Activated CD4-positive, alpha-beta T cell treated with anti-CD3 and anti-CD28 coated beads for 36 hours (primary cell): ENCODE measurements around the gene GRHPR. TPM values are rescaled to one million over a fixed set of nuclear protein-coding genes. Genes with fewer than 3 reads are reported as not detected.

Source experiments
- ATAC-seq: fragments of 200-7000 bp; cut with Tn5 transposase; one replicate; pipeline ENCODE4 v1.10.0; 2021; ENCODE audit warnings: mild to moderate bottlenecking, moderate library complexity
- CTCF ChIA-PET: fragments of 350-600 bp; sonication (Branson Sonifier 250); formaldehyde crosslinking; loops from one replicate; lab custom pipeline; 2021; ENCODE audit warnings: antibody characterized with exemption; lab: Charles Lee
- POLR2A ChIA-PET: fragments of 350-600 bp; sonication (Branson Sonifier 250); formaldehyde crosslinking; loops from one replicate; lab custom pipeline; 2021; ENCODE audit warnings: antibody characterized with exemption, inconsistent platforms; lab: Charles Lee
- DNase-seq: peaks from one replicate; pipeline ENCODE4 v3.0.0-alpha.2; 2020
- H3K27ac Mint-ChIP-seq: one replicate; pipeline ENCODE4 v1.8.0; 2021; ENCODE audit warnings: mixed read lengths
- H3K27me3 Mint-ChIP-seq: one replicate; pipeline ENCODE4 v1.8.0; 2021; ENCODE audit warnings: mixed read lengths
- H3K36me3 Mint-ChIP-seq: one replicate; pipeline ENCODE4 v1.8.0; 2021; ENCODE audit warnings: low read depth, mixed read lengths
- H3K4me1 Mint-ChIP-seq: one replicate; pipeline ENCODE4 v1.8.0; 2021; ENCODE audit warnings: mixed read lengths
- H3K4me3 Mint-ChIP-seq: one replicate; pipeline ENCODE4 v1.8.0; 2021; ENCODE audit warnings: mild to moderate bottlenecking, moderate library complexity, mixed read lengths
- H3K9me3 Mint-ChIP-seq: one replicate; pipeline ENCODE4 v1.8.0; 2021; ENCODE audit warnings: low read depth, mixed read lengths
- intact Hi-C, 2 experiments: fragments of 100-400 bp; cut with DNase I in 1 of 2; cut with micrococcal nuclease in 1 of 2; formaldehyde crosslinking; loops; one replicate each; pipeline versions ENCODE4 v1.14.2 to v1.15.1; 2022 to 2024; cut with DNase I, micrococcal nuclease
- total RNA-seq, 2 experiments: library from RNA; stranded (reverse); gene quantifications; one replicate each; pipeline ENCODE4 v1.2.3, GENCODE V29; 2021

The GRHPR gene
- total RNA-seq, 2 experiments from 2014 or later = 69.1 to 74.4 TPM

- Mint-ChIP-seq H3K27ac (no peak overlapping the region), H3K4me3 (no peak overlapping the region), H3K36me3 (no peaks in the 10 kb centered on the region), H3K27me3 (no peaks in the 10 kb centered on the region), H3K9me3 (no peaks in the 10 kb centered on the region), H3K4me1 (peaks cover 38% of the 10 kb centered on the region)
- ATAC-seq (no peak), DNase-seq (no peak)
- CTCF ChIA-PET = interaction anchor here (0.6 to 1.7 kb wide), 2 partner anchors 39 to 73 kb away, joined by 3 to 4 read pairs; partner anchors contain the start of gene POLR1E
- POLR2A ChIA-PET = no interaction called here
- intact Hi-C loops = no loop called here
Observed at GRCh38 chr9:37412431-37413151, 9.9 kb upstream of the GRHPR start.

GRCh38 chr9:37413311-37413710, 9.2 kb upstream of the GRHPR start:
- ATAC-seq (no peak), DNase-seq (no peak)
- CTCF ChIA-PET = interaction anchor here (1.7 kb wide), 1 partner anchor 72 kb away, joined by 4 read pairs; the partner anchor contains the start of gene POLR1E
- no peaks in the 10 kb centered on the region for H3K27me3 Mint-ChIP-seq
- peaks cover 38% of the 10 kb centered on the region for H3K4me1 Mint-ChIP-seq
- POLR2A ChIA-PET = no interaction called here
- no peaks in the 10 kb centered on the region for H3K36me3 Mint-ChIP-seq
- intact Hi-C loops = no loop called here
- no peak overlapping the region for H3K27ac Mint-ChIP-seq
- no peak overlapping the region for H3K4me3 Mint-ChIP-seq
- H3K9me3 Mint-ChIP-seq = no peaks in the 10 kb centered on the region

- Mint-ChIP-seq H3K36me3 (no peaks in the 10 kb centered on the region), H3K27ac (no peak overlapping the region), H3K9me3 (no peaks in the 10 kb centered on the region), H3K27me3 (no peaks in the 10 kb centered on the region), H3K4me1 (peaks cover 30% of the 10 kb centered on the region), H3K4me3 (no peak overlapping the region)
- ChIA-PET POLR2A (no interaction called here), CTCF (interaction anchor here (0.6 to 2.1 kb wide), 7 partner anchors 8 to 263 kb away, joined by 3 to 8 read pairs (median 6); no protein-coding TSS in a partner anchor)
- no peak for DNase-seq
- no peak for ATAC-seq
- intact Hi-C loops = loop anchor here (2.0 kb wide), 3 partner anchors 50 to 178 kb away; partner anchors contain the start of genes POLR1E (in 1 of the 2), TOMM5 (in 1 of the 2) and ZBTB5 (in 1 of the 2)
Observed at GRCh38 chr9:37414503-37414943, 8.0 kb upstream of the GRHPR start.

GRCh38 chr9:37415011-37415719, 7.3 kb upstream of the GRHPR start:
- no peaks in the 10 kb centered on the region for H3K27me3 Mint-ChIP-seq
- intact Hi-C loops = loop anchor here (1.0 to 2.0 kb wide), 5 partner anchors 50 to 178 kb away; partner anchors contain the start of genes ZBTB5 (in 2 of the 2), POLR1E (in 1 of the 2) and TOMM5 (in 1 of the 2)

GRCh38 chr9:37417252-37417803, 5.2 kb upstream of the GRHPR start:
- no peak for ATAC-seq
- POLR2A ChIA-PET = no interaction called here
- Mint-ChIP-seq H3K4me1 (peaks cover 15% of the 10 kb centered on the region), H3K27me3 (no peaks in the 10 kb centered on the region), H3K36me3 (no peaks in the 10 kb centered on the region), H3K4me3 (no peak overlapping the region), H3K9me3 (no peaks in the 10 kb centered on the region), H3K27ac (no peak overlapping the region)
- DNase-seq = no peak
- intact Hi-C loops = no loop called here
- CTCF ChIA-PET = no interaction called here

More at GRCh38 chr9:37415011-37415719, 7.3 kb upstream of the GRHPR start:
- peak overlapping the region; percentile 75 for H3K27ac Mint-ChIP-seq
- DNase-seq (peak; percentile 88), ATAC-seq (peak; percentile 72)
- ChIA-PET CTCF (interaction anchor here (0.6 to 2.1 kb wide), 12 partner anchors 8 to 1120 kb away, joined by 3 to 8 read pairs (median 4); partner anchors contain the start of gene POLR1E), POLR2A (no interaction called here)
- H3K36me3 Mint-ChIP-seq = no peaks in the 10 kb centered on the region
- H3K4me3 Mint-ChIP-seq = no peak overlapping the region
- H3K4me1 Mint-ChIP-seq = peaks cover 28% of the 10 kb centered on the region
- H3K9me3 Mint-ChIP-seq = no peaks in the 10 kb centered on the region

- POLR2A ChIA-PET = no interaction called here
- ATAC-seq = no peak
- H3K27me3 Mint-ChIP-seq = no peaks in the 10 kb centered on the region
- CTCF ChIA-PET = interaction anchor here (1.0 kb wide), 1 partner anchor 41 kb away, joined by 3 read pairs; no protein-coding TSS in a partner anchor
- H3K27ac Mint-ChIP-seq = no peak overlapping the region
- no peak overlapping the region for H3K4me3 Mint-ChIP-seq
- no peaks in the 10 kb centered on the region for H3K36me3 Mint-ChIP-seq
- H3K4me1 Mint-ChIP-seq = peaks cover 16% of the 10 kb centered on the region
- DNase-seq = no peak
- intact Hi-C loops = no loop called here
- H3K9me3 Mint-ChIP-seq = no peaks in the 10 kb centered on the region
Observed at GRCh38 chr9:37417857-37418618, 4.5 kb upstream of the GRHPR start.

- ATAC-seq (no peak), DNase-seq (no peak)
- Mint-ChIP-seq H3K27ac (no peak overlapping the region), H3K4me1 (peaks cover 24% of the 10 kb centered on the region), H3K4me3 (no peak overlapping the region), H3K36me3 (no peaks in the 10 kb centered on the region), H3K9me3 (no peaks in the 10 kb centered on the region), H3K27me3 (no peaks in the 10 kb centered on the region)
- POLR2A ChIA-PET = no interaction called here
- intact Hi-C loops = no loop called here
- CTCF ChIA-PET = no interaction called here
Observed at GRCh38 chr9:37419204-37419603, 3.3 kb upstream of the GRHPR start.

- ATAC-seq = no peak
- no peaks in the 10 kb centered on the region for H3K36me3 Mint-ChIP-seq
- ChIA-PET CTCF (interaction anchor here (0.9 kb wide), 1 partner anchor 9 kb away, joined by 5 read pairs; no protein-coding TSS in a partner anchor), POLR2A (no interaction called here)
- no peaks in the 10 kb centered on the region for H3K9me3 Mint-ChIP-seq
- no peak overlapping the region for H3K27ac Mint-ChIP-seq
- peaks cover 17% of the 10 kb centered on the region for H3K4me1 Mint-ChIP-seq
- no peaks in the 10 kb centered on the region for H3K27me3 Mint-ChIP-seq
- intact Hi-C loops = loop anchor here in 1 of 2 experiments (5.0 kb wide), 1 partner anchor 172 kb away; the partner anchor contains the start of gene TOMM5
- no peak overlapping the region for H3K4me3 Mint-ChIP-seq
- DNase-seq = no peak
Observed at GRCh38 chr9:37420271-37421215, 2.0 kb upstream of the GRHPR start.

DNA sequence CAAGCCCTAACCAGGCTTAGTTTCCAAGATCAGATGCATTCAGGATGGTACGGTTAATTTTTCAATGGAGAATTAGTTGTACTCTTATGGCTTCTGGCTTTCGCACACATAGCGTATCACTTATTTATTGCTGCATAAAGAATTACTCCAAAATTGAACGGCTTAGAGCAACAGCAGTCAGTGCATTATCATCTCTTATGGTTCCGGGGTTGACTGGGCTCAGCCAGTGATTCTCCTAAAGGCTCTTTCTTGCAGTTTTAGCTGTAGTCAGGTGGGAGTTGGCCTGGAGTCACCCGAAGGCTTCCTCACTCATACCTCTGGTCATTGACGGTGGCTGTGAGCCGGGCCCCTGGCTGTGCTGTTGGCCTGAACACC, 595 bp upstream of the GRHPR start:
- intact Hi-C loops = loop anchor here (1.0 to 5.0 kb wide), 9 partner anchors 11 to 362 kb away; partner anchors contain the start of genes POLR1E (in 2 of the 2), TOMM5 (in 2 of the 2), ZBTB5 (in 2 of the 2) and ZCCHC7 (in 2 of the 2)
- peak overlapping the region; percentile 91 for H3K4me3 Mint-ChIP-seq
- ATAC-seq (peak; percentile 16), DNase-seq (peak; percentile 33)
- no peaks in the 10 kb centered on the region for H3K9me3 Mint-ChIP-seq
- peaks cover 5% of the 10 kb centered on the region for H3K36me3 Mint-ChIP-seq
- peak overlapping the region; percentile 95 for H3K27ac Mint-ChIP-seq
- CTCF ChIA-PET = interaction anchor here (0.6 to 1.8 kb wide), 3 partner anchors 11 to 1373 kb away, joined by 3 to 10 read pairs (median 5); no protein-coding TSS in a partner anchor
- peaks cover 25% of the 10 kb centered on the region for H3K4me1 Mint-ChIP-seq
- H3K27me3 Mint-ChIP-seq = no peaks in the 10 kb centered on the region
- POLR2A ChIA-PET = interaction anchor here (1.0 to 1.5 kb wide), 2 partner anchors 42 to 44 kb away, joined by 3 read pairs; partner anchors contain the start of gene ZBTB5
